Aorta (tissue), 5 donors: ENCODE data around the gene DEPDC1B. TPM values are rescaled to one million over a fixed set of nuclear protein-coding genes. Genes with fewer than 3 reads are reported as not detected.

ENCODE experiments used
- ATAC-seq: fragments of 200-7000 bp; cut with Tn5 transposase; one replicate; pipeline ENCODE4 v1.9.1; 2022; ENCODE audit warnings: moderate library complexity; ENCODE audit not compliant: low FRiP score
- DNase-seq, 2 donors: peaks; one replicate each; pipeline ENCODE4 v3.0.0-alpha.2; 2020
- H3K27ac ChIP-seq, 2 donors: one replicate each; pipeline ENCODE4 v1.5.1; 2013; ENCODE audit warnings: low read length in 2 of 2, mild to moderate bottlenecking in 2 of 2, moderate library complexity in 2 of 2, control low read depth in 1 of 2, inconsistent platforms in 1 of 2, low read depth in 1 of 2
- H3K27me3 ChIP-seq, 2 donors: one replicate each; pipeline ENCODE4 v1.6.1; 2013; ENCODE audit warnings: control low read depth in 1 of 2, low read length in 1 of 2, mild to moderate bottlenecking in 1 of 2, moderate library complexity in 1 of 2; ENCODE audit not compliant: insufficient read depth in 2 of 2, control insufficient read depth in 1 of 2
- H3K36me3 ChIP-seq, 2 donors: one replicate each; pipeline ENCODE4 v1.6.1; 2013; ENCODE audit warnings: control low read depth in 1 of 2, low read length in 1 of 2, mild to moderate bottlenecking in 1 of 2; ENCODE audit not compliant: insufficient read depth in 2 of 2, control insufficient read depth in 1 of 2
- H3K4me1 ChIP-seq, 2 donors: one replicate each; pipeline ENCODE4 v1.6.1; 2013; ENCODE audit warnings: low read length in 2 of 2, control low read depth in 1 of 2, mild to moderate bottlenecking in 1 of 2, moderate library complexity in 1 of 2; ENCODE audit not compliant: insufficient read depth in 2 of 2, control insufficient read depth in 1 of 2
- H3K4me3 ChIP-seq, 2 donors: one replicate each; pipeline ENCODE4 v1.5.1; 2013; ENCODE audit warnings: low read length in 2 of 2, control low read depth in 1 of 2, mild to moderate bottlenecking in 1 of 2
- H3K9me3 ChIP-seq: one replicate; pipeline ENCODE4 v1.6.1; 2013; ENCODE audit warnings: mild to moderate bottlenecking, low read length; ENCODE audit not compliant: control insufficient read depth
- WGBS, 2 donors: extraction: QIAGEN DNeasy Blood & Tissue Kit; methylation state at CpG; one replicate each; pipeline ENCODE4 v1.1.7; 2013; 5-methylcytosine and 5-hydroxymethylcytosine counted together
- intact Hi-C, 2 donors: fragments of 100-400 bp; cut with DNase I; formaldehyde crosslinking; loops; one replicate each; pipeline versions ENCODE4 v1.14.2 to v1.15.0; 2022
- polyA plus RNA-seq, 2 donors: library from polyadenylated mRNA; stranded (reverse); fragments of 200-250 nt; gene quantifications; one replicate each; pipeline ENCODE4 v1.2.3, GENCODE V29; 2013
- total RNA-seq, 2 donors: library from RNA; stranded (reverse); fragmentation: NEBNext Ultra II Directional; extraction: Animal tissue kit (Norgen Biotek cat#: 25700); gene quantifications; one replicate each; pipeline ENCODE4 v1.2.1, GENCODE V29; 2021
- donor health status: healthy with polysubstance abuse.
- donor health status: Bipolar disorder and iron deficiency.
- donor health status: DM: no; HTN: no; CAD: no.
- donor health status: DM: no; HTN: no; CAD: no.
- donor health status: DM: yes; HTN: yes; CAD: no.

DEPDC1B gene
- total and polyA plus RNA-seq, 4 donors, result 0.48 to 2.1 (median 1.3) TPM; not detected in 1

DNA sequence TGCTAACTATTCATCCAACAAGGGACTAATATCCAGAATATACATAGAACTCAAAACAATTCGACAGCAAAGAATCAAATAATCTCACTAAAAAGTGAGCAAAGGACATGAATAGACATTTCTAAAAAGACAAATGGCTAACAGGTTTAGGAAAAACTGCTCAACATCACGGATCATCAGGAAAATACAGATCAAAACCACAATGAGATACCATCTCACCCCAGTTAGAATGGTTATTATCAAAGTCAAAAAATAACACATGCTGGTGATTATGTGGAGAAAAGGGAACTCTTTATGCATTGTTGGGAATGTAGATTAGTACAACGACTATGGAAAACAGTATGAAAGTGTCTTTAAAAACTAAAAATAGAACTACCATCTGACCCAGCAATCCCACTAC, 150.1 kb downstream of the DEPDC1B start:
- ATAC-seq (no peak), DNase-seq (no peak)
- Histone ChIP-seq H3K4me3 (no peak overlapping the region), H3K4me1 (peaks cover 0 to 2% of the 10 kb centered on the region in 2 donors), H3K36me3 (no peaks in the 10 kb centered on the region), H3K27ac (no peak overlapping the region), H3K27me3 (no peaks in the 10 kb centered on the region), H3K9me3 (peaks cover 1% of the 10 kb centered on the region)
- intact Hi-C loops, result no loop called here
- 77 to 80% methylated on average over 3 of the region's 3 CpGs for WGBS, 2 donors

Other genes with a start within 250 kb of the DEPDC1B start
- gene ELOVL7, start 144.1 kb upstream of the DEPDC1B start, total RNA-seq, result 10 to 100 TPM in 1 of 2 donors, 1 to 10 TPM in 1; 5.4 to 10.5 TPM
- gene ELOVL7, start 144.1 kb upstream of the DEPDC1B start, polyA plus RNA-seq, result 1 to 10 TPM in 1 of 2 donors, not detected in 1; 1.5 TPM
- 10 to 100 TPM in 1 of 2 donors, 1 to 10 TPM in 1; 9.7 to 10.4 TPM for gene ERCC8, start 244.9 kb upstream of the DEPDC1B start, total RNA-seq
- gene ERCC8, start 244.9 kb upstream of the DEPDC1B start, polyA plus RNA-seq, result 1 to 10 TPM; 6.8 to 7.0 TPM
- gene NDUFAF2, start 245.0 kb upstream of the DEPDC1B start, total RNA-seq, result 10 to 100 TPM; 26.1 to 32.1 TPM
- 10 to 100 TPM; 64.0 to 96.5 TPM for gene NDUFAF2, start 245.0 kb upstream of the DEPDC1B start, polyA plus RNA-seq